Hindlimb muscle (tissue), 1 donor: ENCODE measurements around the gene PAH. TPM values are rescaled to one million over a fixed set of nuclear protein-coding genes. Genes with fewer than 3 reads are reported as not detected.

ENCODE experiments used
- DNase-seq: peaks from one replicate; pipeline ENCODE4 v3.0.0-alpha.2; 2013
- polyA plus RNA-seq: library from polyadenylated mRNA; unstranded; fragments of 120-200 nt; gene quantifications from one replicate; pipeline ENCODE4 v1.2.1, GENCODE V29; 2013; ENCODE audit not compliant: insufficient read length

PAH gene
- polyA plus RNA-seq, 1 donor: not detected

DNA sequence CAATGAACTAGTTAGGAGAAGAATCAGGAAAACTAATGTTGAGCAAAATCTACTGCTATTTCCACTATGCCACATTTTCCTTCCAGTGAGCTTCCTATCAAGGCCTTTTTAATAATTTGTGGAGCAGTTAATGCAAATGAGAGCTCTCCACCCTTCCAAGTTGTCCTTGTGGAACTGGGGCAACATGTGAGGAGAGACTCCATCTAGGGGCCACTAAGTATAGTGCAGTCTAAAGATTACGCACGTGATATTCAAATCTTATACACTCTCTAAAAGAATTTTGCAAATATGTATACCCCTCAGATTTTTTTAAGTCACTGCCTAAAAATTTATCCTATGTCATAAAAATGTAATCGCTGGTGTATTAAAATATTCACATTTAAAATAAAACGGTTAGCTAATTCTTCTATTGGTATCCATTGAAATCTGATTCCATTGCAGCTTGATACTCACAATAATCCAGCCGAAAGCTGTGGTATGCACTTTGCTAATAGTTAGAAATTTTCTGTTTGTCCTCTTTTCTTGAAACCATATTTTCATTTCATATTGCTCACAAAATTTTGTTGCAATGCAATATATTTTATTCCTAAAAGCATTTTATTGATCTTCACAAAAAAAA lies 100.1 kb downstream of the PAH start:
- no peak for DNase-seq

DNA sequence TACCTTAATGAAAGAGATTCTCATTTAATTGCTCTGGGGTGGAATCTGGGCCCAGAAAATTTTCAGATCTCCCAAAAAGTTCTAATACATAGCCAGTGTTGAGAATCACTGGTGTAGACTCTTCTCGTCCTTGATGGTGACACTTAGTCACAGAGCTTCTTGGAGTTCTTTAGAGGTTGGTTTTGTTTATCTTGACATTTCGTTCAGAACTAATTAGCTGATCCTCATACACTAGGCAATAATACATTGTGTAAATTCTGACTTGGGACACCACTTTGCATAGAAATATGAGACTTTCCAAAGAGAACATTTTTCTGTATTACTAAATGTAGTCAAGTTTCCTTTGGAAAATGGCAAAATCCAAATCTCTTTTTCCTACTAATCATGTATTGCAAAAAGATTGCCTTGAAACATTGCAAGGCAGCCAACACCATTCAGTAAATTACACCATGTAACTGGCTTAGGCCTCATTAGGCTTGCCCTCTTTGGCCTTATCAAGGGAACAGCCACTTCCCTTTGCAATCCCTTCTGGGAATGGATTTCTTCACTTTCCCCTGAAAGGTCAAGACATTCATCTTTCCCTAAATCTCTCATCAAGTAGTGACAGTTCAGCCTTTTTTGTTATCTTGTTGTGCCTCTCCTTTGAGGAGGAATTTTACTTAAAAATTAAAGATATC lies 102.2 kb downstream of the PAH start:
- no peak for DNase-seq

DNA sequence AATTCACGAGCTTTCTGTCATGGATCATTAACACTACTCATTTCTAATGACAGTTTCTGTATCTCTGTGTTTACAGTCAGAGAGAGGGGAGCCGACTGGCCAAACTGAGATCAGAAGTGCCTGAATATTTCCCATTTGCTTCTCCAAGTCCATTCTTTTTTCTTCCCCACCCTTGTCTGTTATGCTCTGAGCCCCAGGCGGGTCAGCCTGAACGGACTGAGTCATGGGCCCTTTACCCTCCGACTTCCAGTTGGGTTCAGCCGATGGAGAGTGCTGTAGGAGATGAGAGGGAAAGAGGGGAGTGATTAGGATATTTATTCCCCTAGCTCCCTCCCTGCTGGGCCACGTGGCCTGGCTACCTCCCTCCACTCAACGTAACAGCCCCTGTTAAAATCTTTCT lies 104.7 kb downstream of the PAH start:
- DNase-seq: no peak

DNA sequence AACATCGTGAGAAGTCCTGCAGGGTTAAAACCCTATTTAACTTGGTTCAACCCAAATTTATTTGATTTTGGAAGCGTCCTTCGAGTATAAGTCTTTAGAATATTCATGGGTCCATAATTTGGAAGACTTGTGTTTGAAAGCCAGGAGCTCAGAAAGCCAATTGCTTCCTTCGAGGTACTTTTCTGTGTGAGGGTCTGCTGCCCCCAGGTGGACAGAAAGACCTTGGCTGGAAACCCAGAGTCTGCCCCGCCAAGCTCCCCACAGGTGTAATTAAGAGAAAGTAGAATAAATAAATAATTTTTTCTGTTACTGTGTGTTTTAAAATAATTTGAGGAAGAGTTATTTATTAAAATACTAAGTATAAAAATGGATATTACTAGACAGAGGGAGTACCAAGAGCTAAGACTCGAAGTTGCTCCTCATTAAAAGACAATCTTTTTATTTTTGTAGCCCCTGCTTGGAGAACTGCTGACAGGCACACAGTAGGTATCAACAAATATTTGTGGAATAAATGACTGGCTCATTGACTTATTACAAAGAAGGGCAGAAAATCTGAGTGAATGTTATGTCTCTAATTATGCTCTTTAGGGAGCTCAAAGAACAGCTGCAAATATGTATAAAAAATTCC lies 105.8 kb downstream of the PAH start:
- DNase-seq: no peak

DNA sequence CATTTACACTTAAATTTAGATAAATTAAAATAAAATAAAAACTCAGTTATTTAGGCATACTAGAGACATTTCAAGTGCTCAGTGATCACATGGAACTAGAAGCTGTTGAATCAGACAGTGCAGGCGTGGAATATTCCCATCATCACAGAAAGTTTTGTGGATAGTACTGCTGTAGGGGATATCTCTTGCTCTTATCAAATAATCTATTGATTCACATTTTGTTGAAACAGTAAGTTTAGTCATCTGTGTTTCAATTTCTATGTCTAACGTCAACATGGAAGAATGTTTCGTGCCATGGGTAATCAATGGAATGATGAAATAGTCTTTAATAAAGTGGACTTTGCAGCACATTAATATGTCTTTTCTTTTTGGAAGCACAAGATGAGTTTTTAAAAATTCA lies 108.6 kb downstream of the PAH start:
- DNase-seq: no peak

DNA sequence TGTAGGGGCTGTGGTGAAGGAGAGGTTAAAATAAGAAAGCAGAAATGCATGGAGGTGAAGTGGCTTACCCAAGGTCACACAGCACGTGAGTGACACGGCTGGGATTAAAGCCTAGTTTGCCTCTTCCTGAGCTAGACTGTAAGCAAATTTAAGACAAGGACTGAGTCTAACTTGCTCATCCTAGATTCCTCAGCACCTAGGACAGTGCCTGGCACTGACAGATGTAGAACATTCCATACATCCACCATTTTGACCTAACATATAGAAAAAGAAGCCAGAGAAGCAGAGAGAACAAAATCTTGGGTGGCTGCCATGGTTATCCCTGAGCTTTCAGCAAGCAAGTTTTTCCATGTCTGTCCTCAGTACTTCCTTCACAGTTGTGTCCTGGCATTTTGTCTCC lies 110.5 kb downstream of the PAH start:
- DNase-seq: no peak

DNA sequence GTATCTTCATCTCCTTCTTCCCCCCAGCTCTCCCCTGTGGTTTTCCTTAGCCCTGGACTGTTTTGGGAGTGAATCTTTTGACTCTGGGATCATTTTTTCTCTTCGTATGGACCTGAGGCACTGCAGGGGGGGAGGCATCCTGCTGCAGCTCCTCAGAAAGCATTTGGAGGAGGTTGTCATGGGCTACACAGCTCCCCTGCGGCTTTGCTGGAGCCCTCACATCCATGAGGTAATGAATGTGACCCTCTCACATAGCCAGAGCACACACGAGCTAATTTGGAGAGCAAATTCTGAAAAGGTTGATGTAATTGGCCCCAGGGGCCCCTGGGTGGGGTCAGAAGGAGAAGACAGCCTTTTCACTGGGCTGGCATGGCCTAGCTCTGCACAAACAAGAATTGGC lies 110.9 kb downstream of the PAH start:
- DNase-seq: no peak

DNA sequence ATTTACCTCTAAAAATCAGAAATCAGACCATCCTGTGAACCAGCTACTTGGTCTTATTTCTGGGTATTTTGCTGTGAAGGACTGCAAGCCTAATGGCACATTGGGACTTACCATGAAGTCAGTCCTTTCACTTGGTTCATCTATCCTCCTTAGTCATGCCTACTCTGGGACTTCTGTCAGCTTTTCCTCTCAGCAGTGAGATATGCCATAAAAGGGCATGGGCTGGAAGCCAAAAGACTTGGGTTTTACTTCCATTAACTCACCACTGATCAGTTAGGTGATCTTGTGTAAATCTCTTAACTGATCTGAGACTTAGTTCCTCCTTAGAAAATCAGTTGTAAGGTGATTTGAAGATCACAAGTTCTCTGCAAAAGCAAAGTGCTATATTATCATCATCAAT lies 116.5 kb downstream of the PAH start:
- DNase-seq: no peak

DNA sequence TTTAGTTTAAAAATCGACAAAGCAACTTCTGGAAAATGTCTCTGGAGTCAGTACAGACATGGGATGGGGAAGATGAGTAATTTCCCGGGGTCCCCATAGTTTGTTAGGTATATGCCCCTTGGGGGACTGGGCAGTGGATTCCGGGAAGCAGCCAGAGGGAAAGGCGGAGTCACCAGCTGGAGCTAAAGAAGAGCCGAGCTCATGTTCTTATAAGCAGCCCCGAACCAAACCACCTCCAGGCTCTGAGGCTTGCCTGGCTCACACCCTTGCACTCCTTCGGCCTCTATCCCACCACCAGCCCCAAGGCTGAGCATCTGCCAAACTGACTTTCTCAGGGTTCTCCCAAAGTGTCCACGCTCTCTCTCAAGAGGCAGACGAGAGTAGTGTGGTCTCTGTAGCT lies 117.8 kb downstream of the PAH start:
- DNase-seq: no peak

DNA sequence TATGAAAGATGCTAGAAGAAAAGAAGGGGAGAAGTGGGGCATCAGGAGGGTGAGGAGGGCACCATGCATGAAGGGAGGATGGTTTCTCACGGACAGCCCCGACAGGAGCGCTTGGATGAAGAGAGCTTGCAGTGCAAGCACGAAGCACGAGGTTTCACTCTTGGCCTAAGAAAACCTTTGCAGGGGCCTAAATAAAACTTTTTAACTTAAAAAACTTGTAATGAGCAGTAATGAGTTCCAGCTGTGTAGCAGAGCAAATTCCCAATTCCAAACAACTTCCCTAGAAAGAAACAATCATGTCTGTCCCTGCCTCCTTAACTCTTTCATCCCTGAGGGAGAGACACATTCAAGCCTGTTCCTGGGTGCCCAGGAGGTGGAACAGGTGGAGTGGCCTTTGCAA lies 119.5 kb downstream of the PAH start:
- DNase-seq: peak; percentile 36

DNA sequence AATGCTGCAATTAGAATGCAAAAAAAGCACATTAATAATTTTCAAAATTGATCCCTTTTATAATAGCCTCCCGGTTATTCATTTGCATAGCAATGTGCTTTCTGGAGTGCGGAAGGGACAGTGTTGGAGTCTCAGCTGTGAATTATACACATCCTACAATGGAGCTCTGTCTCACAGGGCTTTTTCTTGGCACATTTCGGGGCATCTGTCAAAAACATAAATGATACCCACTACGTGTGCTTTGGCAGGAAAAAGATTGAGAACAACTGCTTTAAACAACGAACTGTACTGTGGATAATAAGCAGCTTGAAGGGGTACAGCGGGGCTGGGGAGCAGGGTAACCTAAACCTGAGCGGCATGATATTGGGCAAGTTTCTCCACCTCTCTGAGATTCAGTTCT lies 123.1 kb downstream of the PAH start:
- DNase-seq: no peak

Other genes starting within 250 kb of the PAH start
- not detected for gene ASCL1, start 40.4 kb upstream of the PAH start, polyA plus RNA-seq